Left forelimb (tissue), 1 donor: Measurements from ENCODE around the gene RFX2.

Experiments used
- DNase-seq: peaks from one replicate; pipeline ENCODE4 v3.0.0-alpha.2; 2018; ENCODE audit warnings: low spot score

The RFX2 gene

GRCh38 chr19:5955636-5955935 lies 154.7 kb downstream of the RFX2 start:
- DNase-seq, result no peak

- no peak for DNase-seq
Measured at GRCh38 chr19:5954293-5954692, 156.0 kb downstream of the RFX2 start.

- no peak for DNase-seq
Measured at GRCh38 chr19:5953680-5954213, 156.6 kb downstream of the RFX2 start.

GRCh38 chr19:5953030-5953589 lies 157.2 kb downstream of the RFX2 start:
- no peak for DNase-seq

GRCh38 chr19:5952193-5953029 lies 157.9 kb downstream of the RFX2 start:
- DNase-seq, result no peak

- DNase-seq, result no peak
Measured at GRCh38 chr19:5951338-5951861, 158.9 kb downstream of the RFX2 start.

GRCh38 chr19:5950741-5951140 lies 159.6 kb downstream of the RFX2 start:
- DNase-seq, result no peak

GRCh38 chr19:5949792-5950305 lies 160.5 kb downstream of the RFX2 start:
- no peak for DNase-seq

- no peak for DNase-seq
Measured at GRCh38 chr19:5948752-5949564, 161.3 kb downstream of the RFX2 start.

- DNase-seq, result no peak
Measured at GRCh38 chr19:5947435-5947834, 162.9 kb downstream of the RFX2 start.

- DNase-seq, result no peak
Measured at GRCh38 chr19:5943623-5944022, 166.7 kb downstream of the RFX2 start.
